ENCODE measurements around the gene SPATA46.

Gene SPATA46

GRCh38 chr1:162376691-162377090, at the start of gene SPATA46:
TSS of gene SPATA46 (minus strand) at chr1:162376854. CDS start at chr1:162376790, 64 bp downstream.
- in situ Hi-C loops (cut with HindIII; ENCODE audit: low sequenced_read_pairs) = no loop called here

- in situ Hi-C loops (cut with HindIII; ENCODE audit: low sequenced_read_pairs) = no loop called here
Observed at GRCh38 chr1:162422662-162423375, 46.2 kb upstream of the SPATA46 start.

GRCh38 chr1:162421258-162422164, 44.9 kb upstream of the SPATA46 start:
- in situ Hi-C loops (cut with HindIII; ENCODE audit: low sequenced_read_pairs) = no loop called here

GRCh38 chr1:162420120-162420519, 43.5 kb upstream of the SPATA46 start:
- in situ Hi-C loops (cut with HindIII; ENCODE audit: low sequenced_read_pairs) = no loop called here

- in situ Hi-C loops (cut with HindIII; ENCODE audit: low sequenced_read_pairs) = loop anchor here (10.0 kb wide), 1 partner anchor 175 kb away; no protein-coding TSS in a partner anchor
Observed at GRCh38 chr1:162419450-162419931, 42.8 kb upstream of the SPATA46 start.

GRCh38 chr1:162418584-162418983, 41.9 kb upstream of the SPATA46 start:
- in situ Hi-C loops (cut with HindIII; ENCODE audit: low sequenced_read_pairs) = loop anchor here (10.0 kb wide), 1 partner anchor 176 kb away; no protein-coding TSS in a partner anchor

- in situ Hi-C loops (cut with HindIII; ENCODE audit: low sequenced_read_pairs) = loop anchor here (10.0 kb wide), 1 partner anchor 177 kb away; no protein-coding TSS in a partner anchor
Observed at GRCh38 chr1:162417650-162418049, 41.0 kb upstream of the SPATA46 start.

- in situ Hi-C loops (cut with HindIII; ENCODE audit: low sequenced_read_pairs) = loop anchor here (10.0 kb wide), 1 partner anchor 178 kb away; no protein-coding TSS in a partner anchor
Observed at GRCh38 chr1:162416909-162417308, 40.3 kb upstream of the SPATA46 start.

- in situ Hi-C loops (cut with HindIII; ENCODE audit: low sequenced_read_pairs) = loop anchor here (10.0 kb wide), 1 partner anchor 179 kb away; no protein-coding TSS in a partner anchor
Observed at GRCh38 chr1:162416215-162416614, 39.6 kb upstream of the SPATA46 start.

- in situ Hi-C loops (cut with HindIII; ENCODE audit: low sequenced_read_pairs) = loop anchor here (10.0 kb wide), 1 partner anchor 183 kb away; no protein-coding TSS in a partner anchor
Observed at GRCh38 chr1:162412002-162412401, 35.3 kb upstream of the SPATA46 start, which contains the start of gene SH2D1B. TSS of gene SH2D1B (minus strand) at chr1:162412136. CDS start at chr1:162412016, 120 bp downstream.

GRCh38 chr1:162407539-162407938, 30.9 kb upstream of the SPATA46 start:
- in situ Hi-C loops (cut with HindIII; ENCODE audit: low sequenced_read_pairs) = no loop called here

- in situ Hi-C loops (cut with HindIII; ENCODE audit: low sequenced_read_pairs) = no loop called here
Observed at GRCh38 chr1:162406811-162407210, 30.2 kb upstream of the SPATA46 start.

GRCh38 chr1:162405800-162406199, 29.1 kb upstream of the SPATA46 start:
- in situ Hi-C loops (cut with HindIII; ENCODE audit: low sequenced_read_pairs) = no loop called here

GRCh38 chr1:162404550-162405160, 28.0 kb upstream of the SPATA46 start:
- in situ Hi-C loops (cut with HindIII; ENCODE audit: low sequenced_read_pairs) = no loop called here

- in situ Hi-C loops (cut with HindIII; ENCODE audit: low sequenced_read_pairs) = no loop called here
Observed at GRCh38 chr1:162400790-162401355, 24.2 kb upstream of the SPATA46 start.

- in situ Hi-C loops (cut with HindIII; ENCODE audit: low sequenced_read_pairs) = loop anchor here (5.0 kb wide), 1 partner anchor 98 kb away; the partner anchor contains the start of gene UHMK1
Observed at GRCh38 chr1:162398999-162399580, 22.4 kb upstream of the SPATA46 start.

- in situ Hi-C loops (cut with HindIII; ENCODE audit: low sequenced_read_pairs) = loop anchor here (5.0 kb wide), 1 partner anchor 99 kb away; the partner anchor contains the start of gene UHMK1
Observed at GRCh38 chr1:162397943-162398560, 21.4 kb upstream of the SPATA46 start.

GRCh38 chr1:162397039-162397448, 20.4 kb upstream of the SPATA46 start:
- in situ Hi-C loops (cut with HindIII; ENCODE audit: low sequenced_read_pairs) = loop anchor here (5.0 kb wide), 1 partner anchor 100 kb away; the partner anchor contains the start of gene UHMK1

Measured in endothelial cell of hepatic sinusoid (primary cell).